GM12874 (cell line): Measurements from ENCODE around the gene ZNF304.

Source experiments
- TF ChIP-seq, protein P1 (sequence below): IDR thresholded peaks from 2 replicates; pipeline ENCODE4 v1.5.1; 2011; ENCODE audit warnings: low read depth, mild to moderate bottlenecking, control low read depth, low read length, moderate library complexity; ENCODE audit not compliant: insufficient read depth

The ZNF304 gene

DNA sequence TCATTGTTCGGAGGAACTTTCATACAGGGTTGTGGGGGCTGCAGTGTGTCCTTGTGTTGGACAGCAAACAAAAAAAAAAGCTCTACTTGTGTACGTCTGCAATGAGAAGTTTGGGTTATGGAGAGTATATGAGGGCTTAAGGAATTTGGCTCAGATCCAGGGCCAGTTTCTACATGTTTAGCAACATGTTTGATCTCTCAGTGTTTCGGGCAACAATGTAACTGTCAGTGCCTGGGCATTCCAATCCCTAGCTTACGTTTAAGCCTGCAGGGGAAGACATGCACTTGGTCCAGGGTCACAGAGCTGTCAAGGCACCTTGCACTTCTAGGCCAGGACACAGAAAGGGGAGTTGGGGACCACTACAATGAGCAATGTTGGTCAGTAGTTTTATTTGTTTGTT is 16.9 kb upstream of the ZNF304 start:
- TF ChIP-seq, protein P1, sequence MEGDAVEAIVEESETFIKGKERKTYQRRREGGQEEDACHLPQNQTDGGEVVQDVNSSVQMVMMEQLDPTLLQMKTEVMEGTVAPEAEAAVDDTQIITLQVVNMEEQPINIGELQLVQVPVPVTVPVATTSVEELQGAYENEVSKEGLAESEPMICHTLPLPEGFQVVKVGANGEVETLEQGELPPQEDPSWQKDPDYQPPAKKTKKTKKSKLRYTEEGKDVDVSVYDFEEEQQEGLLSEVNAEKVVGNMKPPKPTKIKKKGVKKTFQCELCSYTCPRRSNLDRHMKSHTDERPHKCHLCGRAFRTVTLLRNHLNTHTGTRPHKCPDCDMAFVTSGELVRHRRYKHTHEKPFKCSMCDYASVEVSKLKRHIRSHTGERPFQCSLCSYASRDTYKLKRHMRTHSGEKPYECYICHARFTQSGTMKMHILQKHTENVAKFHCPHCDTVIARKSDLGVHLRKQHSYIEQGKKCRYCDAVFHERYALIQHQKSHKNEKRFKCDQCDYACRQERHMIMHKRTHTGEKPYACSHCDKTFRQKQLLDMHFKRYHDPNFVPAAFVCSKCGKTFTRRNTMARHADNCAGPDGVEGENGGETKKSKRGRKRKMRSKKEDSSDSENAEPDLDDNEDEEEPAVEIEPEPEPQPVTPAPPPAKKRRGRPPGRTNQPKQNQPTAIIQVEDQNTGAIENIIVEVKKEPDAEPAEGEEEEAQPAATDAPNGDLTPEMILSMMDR = no peak

GRCh38 chr19:57338877-57339276 is 12.2 kb upstream of the ZNF304 start:
- TF ChIP-seq, protein P1 = no peak

- TF ChIP-seq, protein P1 = no peak
Measured at GRCh38 chr19:57342582-57342981, 8.5 kb upstream of the ZNF304 start.

- TF ChIP-seq, protein P1 = no peak
Measured at GRCh38 chr19:57348136-57348535, 2.9 kb upstream of the ZNF304 start.

DNA sequence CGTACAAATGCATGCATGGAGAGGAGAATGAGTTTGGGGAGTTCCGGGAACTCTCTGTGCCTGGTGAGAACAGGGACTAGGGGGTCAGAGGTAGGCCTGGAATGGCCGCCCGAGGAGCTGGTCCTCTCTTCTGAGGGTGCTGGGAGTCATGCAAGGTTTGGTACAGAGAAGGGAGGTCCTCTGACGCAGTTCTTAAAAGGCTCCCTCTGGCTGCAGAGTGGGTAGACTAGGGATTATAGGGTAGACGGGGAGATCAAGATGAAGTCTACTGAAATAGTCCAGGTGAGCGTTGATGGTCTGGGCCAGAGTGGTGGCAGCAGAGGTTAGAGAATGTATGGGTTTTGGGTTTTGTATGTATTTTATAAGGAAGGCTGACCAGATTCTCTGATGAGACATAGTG is 796 bp downstream of the ZNF304 start:
- TF ChIP-seq, protein P1 = no peak

GRCh38 chr19:57355916-57356315 is 4.8 kb downstream of the ZNF304 start:
- TF ChIP-seq, protein P1 = no peak

DNA sequence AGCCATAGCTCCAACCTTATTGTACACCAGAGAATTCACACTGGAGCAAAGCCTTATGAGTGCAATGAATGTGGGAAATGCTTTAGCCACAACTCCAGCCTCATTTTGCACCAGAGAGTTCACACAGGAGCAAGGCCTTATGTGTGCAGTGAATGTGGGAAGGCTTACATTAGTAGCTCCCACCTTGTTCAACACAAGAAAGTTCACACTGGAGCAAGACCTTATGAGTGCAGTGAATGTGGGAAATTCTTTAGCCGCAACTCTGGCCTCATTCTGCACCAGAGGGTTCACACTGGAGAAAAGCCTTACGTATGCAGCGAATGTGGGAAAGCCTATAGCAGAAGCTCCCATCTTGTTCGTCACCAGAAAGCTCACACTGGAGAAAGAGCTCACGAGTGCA is 6.3 kb downstream of the ZNF304 start:
- TF ChIP-seq, protein P1 = no peak

- TF ChIP-seq, protein P1 = no peak
Measured at GRCh38 chr19:57359300-57359699, 8.2 kb downstream of the ZNF304 start.
